HCEC 1CT (cell line): ENCODE results near the gene ATP6V1G3.
"Not testable (repeated sequence)": the region's sequence is repeated elsewhere in the genome, so short reads cannot be mapped to it uniquely, and the experiment has no call there.

Experiments used
- DNase-seq: peaks from one replicate; pipeline ENCODE4 v3.0.0-alpha.2; 2017

ATP6V1G3 gene

DNA sequence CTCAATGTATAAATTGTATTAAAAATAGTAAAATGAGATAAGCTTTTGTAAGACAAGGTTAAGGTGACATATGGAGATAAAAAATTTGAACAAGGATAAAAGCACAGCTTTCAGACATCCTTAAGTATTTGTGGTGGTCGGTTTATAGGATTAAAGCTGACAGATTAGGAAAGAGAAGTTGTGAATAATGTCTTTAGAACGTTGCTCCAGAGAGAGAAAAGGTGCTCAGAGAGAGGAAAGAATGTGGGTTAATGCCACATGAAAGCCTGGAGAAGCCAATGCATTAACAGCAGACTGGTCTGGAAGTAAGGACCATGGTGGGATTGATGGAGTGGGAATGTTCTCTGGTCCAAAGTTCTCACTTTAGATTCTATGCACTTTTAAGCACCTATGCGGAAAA lies 44.8 kb downstream of the ATP6V1G3 start:
- DNase-seq, result peak; percentile 17

DNA sequence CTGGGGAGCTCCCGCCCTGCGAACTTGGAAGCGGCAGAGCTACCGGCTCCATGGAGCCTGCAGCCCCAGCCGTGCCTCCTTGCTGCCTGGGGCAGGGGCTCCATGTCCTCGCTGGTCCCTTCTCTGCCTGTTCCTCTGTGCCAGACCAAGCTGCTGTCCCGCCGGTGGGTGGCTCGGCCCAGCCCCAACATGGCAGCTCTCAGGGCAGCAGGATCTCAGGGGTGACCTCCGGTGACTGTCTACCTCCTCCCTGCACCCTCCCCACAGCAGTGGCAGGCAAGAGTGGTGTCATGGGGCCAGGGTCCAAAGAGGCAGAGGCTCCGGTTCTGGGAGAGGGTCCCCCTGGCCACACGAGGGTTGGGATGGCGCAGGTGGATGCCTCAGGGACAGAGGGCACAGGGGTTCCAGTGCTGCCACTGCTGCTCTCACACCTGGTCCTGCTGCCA lies 45.8 kb downstream of the ATP6V1G3 start:
- no peak for DNase-seq

DNA sequence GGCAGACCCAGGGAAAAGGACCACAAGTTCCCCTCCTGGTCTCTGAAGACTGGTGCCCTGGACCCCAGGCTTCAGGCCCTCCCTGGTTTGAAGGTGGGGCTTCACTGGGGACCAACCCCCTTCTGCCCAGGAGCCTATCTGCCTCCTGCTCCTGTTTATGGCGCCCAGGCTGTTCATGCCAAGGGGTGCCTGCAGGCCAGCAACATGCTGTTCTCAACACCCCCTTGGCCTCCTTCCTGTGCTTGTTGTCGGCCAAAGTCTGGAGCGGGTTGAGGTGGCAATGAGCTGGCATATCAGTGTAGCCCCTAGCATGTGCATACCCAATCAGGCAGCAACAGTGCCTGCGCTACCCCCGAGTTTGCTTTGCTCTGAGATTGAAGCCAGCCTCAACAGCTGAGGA lies 46.3 kb downstream of the ATP6V1G3 start:
- no peak for DNase-seq

DNA sequence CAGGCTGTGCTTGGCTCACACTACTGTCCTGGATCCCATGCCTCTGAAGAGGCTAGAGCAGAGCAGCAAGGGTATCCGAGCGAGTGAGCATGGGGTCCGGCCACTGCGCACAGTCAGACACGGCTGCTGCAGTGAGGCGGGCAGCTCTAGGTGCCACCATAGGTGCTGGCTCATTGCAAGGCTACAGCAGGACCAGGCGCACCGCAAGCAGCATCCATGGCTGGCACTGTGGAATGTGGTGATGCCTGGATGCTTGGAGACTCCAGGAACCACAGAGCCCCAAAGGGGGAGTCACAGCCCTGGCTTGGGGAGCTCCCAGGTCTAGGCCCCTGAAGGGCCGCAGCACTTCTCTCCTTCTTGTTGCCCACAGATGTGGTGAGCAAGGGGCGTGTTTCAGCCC lies 47.2 kb downstream of the ATP6V1G3 start:
- DNase-seq, result no peak

DNA sequence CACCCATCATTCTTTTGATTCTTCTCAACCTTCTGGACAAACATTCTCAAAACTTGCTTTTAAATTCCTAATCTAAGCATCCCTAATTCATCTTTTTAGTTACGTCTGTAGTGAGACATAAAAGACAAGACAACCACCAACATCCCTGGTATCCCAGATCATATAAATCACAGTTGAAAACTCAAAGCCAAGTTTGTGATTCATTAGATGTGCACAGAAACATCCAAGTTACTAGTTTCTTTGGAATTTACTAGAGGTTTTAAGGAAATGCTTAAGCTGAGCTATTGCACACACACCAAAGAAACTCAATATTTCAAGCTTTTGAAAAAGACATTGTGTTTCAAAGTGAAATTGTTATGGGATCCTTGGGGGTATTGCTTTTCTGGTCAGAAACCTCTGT lies 47.6 kb downstream of the ATP6V1G3 start:
- peak; percentile 92 for DNase-seq

DNA sequence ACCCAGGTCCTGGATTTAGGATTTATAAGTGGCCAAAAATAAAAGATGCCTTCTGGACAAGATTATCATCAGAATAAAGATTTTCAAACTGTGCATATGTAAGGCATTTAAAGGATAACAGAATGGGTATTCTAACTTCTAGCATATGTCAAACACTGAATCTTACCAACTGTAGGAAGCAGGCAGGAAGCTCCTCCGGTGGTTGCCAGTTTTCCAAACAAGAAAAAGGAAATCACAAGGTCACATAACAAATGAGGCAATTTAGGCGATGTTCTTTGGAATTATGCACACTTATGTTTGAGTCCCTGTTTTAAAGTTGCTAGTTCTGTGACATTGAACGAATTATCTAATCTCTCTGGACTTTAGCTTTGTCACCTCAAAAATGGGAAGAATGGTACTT lies 48.9 kb downstream of the ATP6V1G3 start:
- no peak for DNase-seq

DNA sequence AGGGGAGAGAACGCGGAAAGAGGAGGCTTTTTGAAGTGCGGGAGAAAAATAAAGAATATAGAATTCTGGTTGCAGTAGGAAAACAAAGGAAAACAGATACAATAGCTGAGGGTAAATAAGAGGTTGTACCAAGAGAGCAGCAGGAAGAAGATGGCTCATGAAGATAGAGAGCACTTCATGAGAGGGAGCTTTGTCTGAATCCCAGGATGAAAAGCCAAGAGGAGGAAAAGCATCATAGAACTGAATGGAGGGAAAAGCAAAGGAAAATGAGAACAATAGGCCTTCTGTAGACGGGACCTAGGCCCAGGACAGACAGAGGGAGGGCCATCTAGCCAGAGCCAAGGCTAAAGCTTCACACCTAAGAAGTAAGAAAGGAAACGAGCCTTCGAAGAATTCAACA lies 49.5 kb downstream of the ATP6V1G3 start:
- DNase-seq, result no peak

DNA sequence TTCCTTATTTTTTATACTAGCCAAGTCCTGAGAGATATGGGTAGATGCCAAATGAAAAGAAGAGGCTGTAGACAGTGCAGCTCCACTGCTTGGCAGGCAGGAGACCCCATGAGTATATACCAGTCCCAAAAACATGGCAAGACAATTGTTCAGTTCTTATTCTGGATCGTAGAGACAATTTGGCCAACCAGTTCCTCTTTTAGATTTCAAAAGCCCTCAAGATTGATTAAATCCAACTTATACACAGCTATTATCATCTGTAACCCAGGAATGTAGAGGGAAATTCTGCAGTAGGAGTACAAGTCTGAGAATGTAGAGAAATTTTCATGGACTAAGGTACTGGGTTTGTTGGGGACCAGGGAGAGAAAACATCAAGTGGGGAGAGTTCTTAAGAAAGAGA lies 50.3 kb downstream of the ATP6V1G3 start:
- DNase-seq, result no peak

DNA sequence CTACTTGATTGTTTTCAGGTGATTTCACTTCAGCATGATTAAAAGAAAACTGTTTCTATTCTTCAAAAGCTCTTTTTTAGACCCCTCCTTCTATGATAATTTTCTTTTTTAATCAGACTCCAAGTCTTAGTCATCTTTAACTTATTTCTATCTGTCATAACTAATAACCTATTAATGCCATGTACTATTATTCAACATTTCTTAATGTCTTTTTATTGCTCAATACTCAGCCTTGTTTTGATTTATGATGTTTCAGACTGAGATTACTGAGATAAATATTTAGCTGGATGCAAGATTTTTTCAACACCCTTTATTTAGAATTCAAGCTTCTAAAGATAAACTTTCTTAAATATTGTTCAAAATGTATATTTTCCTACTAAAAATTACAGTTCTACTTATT lies 53.6 kb downstream of the ATP6V1G3 start:
- no peak for DNase-seq

DNA sequence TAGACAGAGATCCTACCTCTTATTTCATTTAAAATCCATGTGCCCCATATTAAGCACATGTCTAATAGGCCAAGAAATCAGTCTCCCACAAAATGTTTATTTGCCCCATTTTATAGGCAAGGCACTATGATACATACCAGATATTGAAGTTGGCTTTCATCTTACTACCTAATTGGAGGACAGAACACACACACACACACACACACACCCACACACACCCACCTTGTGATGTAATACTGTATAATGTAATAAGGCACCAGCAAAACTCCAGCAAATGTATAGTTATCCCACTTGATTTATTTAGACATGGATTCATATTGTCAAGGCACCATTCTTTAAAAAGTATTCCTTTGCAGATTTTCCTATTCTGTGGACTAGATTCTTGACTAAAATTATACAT lies 56.8 kb downstream of the ATP6V1G3 start:
- no peak for DNase-seq

DNA sequence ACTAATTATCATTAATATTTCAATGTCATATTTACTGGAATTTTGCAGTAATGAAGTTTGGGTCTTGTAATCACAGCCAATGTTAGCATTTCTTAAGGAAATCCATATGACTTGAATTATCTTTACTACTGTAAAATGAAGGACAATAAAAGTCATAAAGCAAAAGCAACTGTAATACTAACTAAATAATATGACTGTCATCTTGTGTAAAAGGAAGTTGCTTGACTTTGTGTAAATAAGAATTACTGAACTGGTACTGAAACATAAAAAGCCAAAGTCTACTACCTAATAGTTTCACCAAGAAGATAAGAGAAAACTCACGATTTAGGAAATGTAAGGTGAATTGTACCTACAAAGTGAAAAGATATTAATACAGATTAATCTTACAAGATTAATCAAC lies 57.5 kb downstream of the ATP6V1G3 start:
- no peak for DNase-seq

DNA sequence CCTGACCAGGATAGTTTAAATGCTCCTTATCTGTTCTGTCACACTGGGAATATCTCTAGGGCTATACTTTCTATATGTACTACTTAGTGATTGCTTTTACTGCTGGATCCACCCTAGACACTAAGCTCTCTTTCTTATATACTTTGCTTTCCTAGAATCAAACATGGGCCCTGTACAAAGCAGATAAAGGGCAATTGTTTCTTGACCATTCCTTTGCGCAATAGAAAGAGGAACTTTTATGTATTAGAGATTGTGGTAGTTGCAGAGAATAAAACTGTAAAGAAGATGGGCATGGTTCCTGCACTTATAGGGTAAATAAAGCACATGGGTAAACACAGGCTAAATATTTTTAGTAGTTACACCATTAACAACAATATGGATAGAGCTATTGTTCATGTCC lies 58.8 kb downstream of the ATP6V1G3 start:
- DNase-seq, result no peak

DNA sequence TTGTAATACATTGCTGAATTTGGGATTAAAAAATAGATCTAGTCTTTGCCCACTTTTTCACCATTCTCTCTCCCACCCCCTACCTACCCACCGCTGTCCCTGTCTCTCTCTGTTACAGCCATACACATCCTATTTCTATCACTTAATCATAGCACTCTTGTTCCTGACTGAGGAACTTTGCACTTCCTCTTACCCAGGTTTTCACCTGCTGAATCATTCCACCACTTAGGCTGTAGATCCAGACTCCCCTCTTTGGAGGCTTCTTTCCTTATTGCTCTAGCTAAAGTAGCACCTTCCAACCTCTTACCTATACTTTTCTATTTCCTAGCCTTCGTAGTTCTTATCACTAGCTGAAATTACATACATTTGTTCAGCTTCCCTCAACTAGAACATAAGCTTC lies 59.6 kb downstream of the ATP6V1G3 start:
- no peak for DNase-seq

DNA sequence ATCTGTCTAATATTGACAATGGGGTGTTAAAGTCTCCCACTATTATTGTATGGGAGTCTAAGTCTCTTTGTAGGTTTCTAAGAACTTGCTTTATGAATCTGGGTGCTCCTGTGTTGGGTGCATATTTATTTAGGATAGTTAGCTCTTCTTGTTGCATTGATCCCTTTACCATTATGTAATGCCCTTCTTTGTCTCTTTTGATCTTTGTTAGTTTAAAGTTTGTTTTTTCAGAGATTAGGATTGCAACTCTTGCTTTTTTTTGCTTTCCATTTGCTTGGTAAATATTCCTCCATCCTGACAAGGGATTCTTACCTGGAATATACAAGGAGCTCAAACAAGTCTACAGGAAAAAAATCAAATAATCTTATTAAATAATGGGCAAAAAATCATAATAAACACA lies 63.1 kb downstream of the ATP6V1G3 start:
- not testable (repeated sequence) for DNase-seq
